Aorta (tissue), 5 donors: ENCODE data around the gene SAMD7. TPM values are rescaled to one million over a fixed set of nuclear protein-coding genes. Genes with fewer than 3 reads are reported as not detected.

Source experiments
- ATAC-seq: fragments of 200-7000 bp; cut with Tn5 transposase; one replicate; pipeline ENCODE4 v1.9.1; 2022; ENCODE audit warnings: moderate library complexity; ENCODE audit not compliant: low FRiP score
- DNase-seq, 2 donors: peaks; one replicate each; pipeline ENCODE4 v3.0.0-alpha.2; 2020
- H3K27ac ChIP-seq, 2 donors: one replicate each; pipeline ENCODE4 v1.5.1; 2013; ENCODE audit warnings: low read length in 2 of 2, mild to moderate bottlenecking in 2 of 2, moderate library complexity in 2 of 2, control low read depth in 1 of 2, inconsistent platforms in 1 of 2, low read depth in 1 of 2
- H3K27me3 ChIP-seq, 2 donors: one replicate each; pipeline ENCODE4 v1.6.1; 2013; ENCODE audit warnings: control low read depth in 1 of 2, low read length in 1 of 2, mild to moderate bottlenecking in 1 of 2, moderate library complexity in 1 of 2; ENCODE audit not compliant: insufficient read depth in 2 of 2, control insufficient read depth in 1 of 2
- H3K36me3 ChIP-seq, 2 donors: one replicate each; pipeline ENCODE4 v1.6.1; 2013; ENCODE audit warnings: control low read depth in 1 of 2, low read length in 1 of 2, mild to moderate bottlenecking in 1 of 2; ENCODE audit not compliant: insufficient read depth in 2 of 2, control insufficient read depth in 1 of 2
- H3K4me1 ChIP-seq, 2 donors: one replicate each; pipeline ENCODE4 v1.6.1; 2013; ENCODE audit warnings: low read length in 2 of 2, control low read depth in 1 of 2, mild to moderate bottlenecking in 1 of 2, moderate library complexity in 1 of 2; ENCODE audit not compliant: insufficient read depth in 2 of 2, control insufficient read depth in 1 of 2
- H3K4me3 ChIP-seq, 2 donors: one replicate each; pipeline ENCODE4 v1.5.1; 2013; ENCODE audit warnings: low read length in 2 of 2, control low read depth in 1 of 2, mild to moderate bottlenecking in 1 of 2
- H3K9me3 ChIP-seq: one replicate; pipeline ENCODE4 v1.6.1; 2013; ENCODE audit warnings: mild to moderate bottlenecking, low read length; ENCODE audit not compliant: control insufficient read depth
- WGBS, 2 donors: extraction: QIAGEN DNeasy Blood & Tissue Kit; methylation state at CpG; one replicate each; pipeline ENCODE4 v1.1.7; 2013; 5-methylcytosine and 5-hydroxymethylcytosine counted together
- intact Hi-C, 2 donors: fragments of 100-400 bp; cut with DNase I; formaldehyde crosslinking; loops; one replicate each; pipeline versions ENCODE4 v1.14.2 to v1.15.0; 2022
- polyA plus RNA-seq, 2 donors: library from polyadenylated mRNA; stranded (reverse); fragments of 200-250 nt; gene quantifications; one replicate each; pipeline ENCODE4 v1.2.3, GENCODE V29; 2013
- total RNA-seq, 2 donors: library from RNA; stranded (reverse); fragmentation: NEBNext Ultra II Directional; extraction: Animal tissue kit (Norgen Biotek cat#: 25700); gene quantifications; one replicate each; pipeline ENCODE4 v1.2.1, GENCODE V29; 2021
- donor health status: healthy with polysubstance abuse.
- donor health status: Bipolar disorder and iron deficiency.
- donor health status: DM: no; HTN: no; CAD: no.
- donor health status: DM: no; HTN: no; CAD: no.
- donor health status: DM: yes; HTN: yes; CAD: no.

The SAMD7 gene
- total and polyA plus RNA-seq, 4 donors = not detected

GRCh38 chr3:169929830-169930519, 18.6 kb downstream of the SAMD7 start:
- H3K9me3 ChIP-seq = no peaks in the 10 kb centered on the region
- DNase-seq = no peak
- H3K4me1 ChIP-seq = no peaks in the 10 kb centered on the region
- intact Hi-C loops = no loop called here
- H3K4me3 ChIP-seq = no peak overlapping the region
- H3K36me3 ChIP-seq = no peaks in the 10 kb centered on the region
- H3K27me3 ChIP-seq = no peaks in the 10 kb centered on the region
- WGBS, 2 donors = 76 to 82% methylated on average over 3 of the region's 3 CpGs
- ATAC-seq = no peak
- H3K27ac ChIP-seq = no peak overlapping the region

GRCh38 chr3:169930843-169931242, 19.5 kb downstream of the SAMD7 start:
- Histone ChIP-seq H3K9me3 (no peaks in the 10 kb centered on the region), H3K4me1 (no peaks in the 10 kb centered on the region), H3K36me3 (no peaks in the 10 kb centered on the region), H3K27ac (no peak overlapping the region), H3K27me3 (no peaks in the 10 kb centered on the region), H3K4me3 (no peak overlapping the region)
- WGBS, 2 donors = 97 to 98% methylated on average over 3 of the region's 3 CpGs
- intact Hi-C loops = no loop called here
- ATAC-seq (no peak), DNase-seq (no peak)

GRCh38 chr3:169931747-169932520, 20.6 kb downstream of the SAMD7 start:
- Histone ChIP-seq H3K27ac (no peak overlapping the region), H3K36me3 (no peaks in the 10 kb centered on the region), H3K27me3 (no peaks in the 10 kb centered on the region), H3K9me3 (no peaks in the 10 kb centered on the region), H3K4me3 (no peak overlapping the region), H3K4me1 (no peaks in the 10 kb centered on the region)
- no peak for ATAC-seq
- WGBS, 2 donors = 81 to 84% methylated on average over 14 of the region's 14 CpGs
- intact Hi-C loops = no loop called here
- DNase-seq = no peak

- Histone ChIP-seq H3K9me3 (peaks cover 2% of the 10 kb centered on the region), H3K36me3 (no peaks in the 10 kb centered on the region), H3K4me3 (no peak overlapping the region), H3K27me3 (no peaks in the 10 kb centered on the region), H3K4me1 (no peaks in the 10 kb centered on the region), H3K27ac (no peak overlapping the region)
- WGBS, 2 donors = 40 to 48% methylated on average over 1 of the region's 1 CpG
- intact Hi-C loops = no loop called here
- DNase-seq (no peak), ATAC-seq (no peak)
These were observed 27.9 kb downstream of the SAMD7 start for GRCh38 chr3:169939320-169939719.

GRCh38 chr3:169939751-169940150, 28.4 kb downstream of the SAMD7 start:
- no peak for DNase-seq
- H3K36me3 ChIP-seq = no peaks in the 10 kb centered on the region
- ATAC-seq = no peak
- peaks cover 2% of the 10 kb centered on the region for H3K9me3 ChIP-seq
- H3K4me1 ChIP-seq = no peaks in the 10 kb centered on the region
- 81 to 84% methylated on average over 5 of the region's 5 CpGs for WGBS, 2 donors
- no peak overlapping the region for H3K4me3 ChIP-seq
- no peak overlapping the region for H3K27ac ChIP-seq
- intact Hi-C loops = no loop called here
- no peaks in the 10 kb centered on the region for H3K27me3 ChIP-seq

GRCh38 chr3:169940470-169941181, 29.3 kb downstream of the SAMD7 start:
- no peaks in the 10 kb centered on the region for H3K4me1 ChIP-seq
- H3K36me3 ChIP-seq = no peaks in the 10 kb centered on the region
- H3K9me3 ChIP-seq = peaks cover 2% of the 10 kb centered on the region
- intact Hi-C loops = no loop called here
- ATAC-seq (no peak), DNase-seq (no peak)
- H3K4me3 ChIP-seq = no peak overlapping the region
- no peaks in the 10 kb centered on the region for H3K27me3 ChIP-seq
- 38 to 43% methylated on average over 6 of the region's 6 CpGs for WGBS, 2 donors
- no peak overlapping the region for H3K27ac ChIP-seq

GRCh38 chr3:169945313-169945712, 33.9 kb downstream of the SAMD7 start:
- intact Hi-C loops = no loop called here
- 62 to 68% methylated on average over 7 of the region's 7 CpGs for WGBS, 2 donors

GRCh38 chr3:169946336-169946735, 35.0 kb downstream of the SAMD7 start:
- WGBS, 2 donors = 64 to 65% methylated on average over 3 of the region's 3 CpGs
- no peak for DNase-seq
- H3K27me3 ChIP-seq = no peaks in the 10 kb centered on the region

More at GRCh38 chr3:169945313-169945712, 33.9 kb downstream of the SAMD7 start:
- ATAC-seq = peak; percentile 54
- Histone ChIP-seq H3K9me3 (peaks cover 2% of the 10 kb centered on the region), H3K27me3 (no peaks in the 10 kb centered on the region), H3K4me1 (no peaks in the 10 kb centered on the region), H3K27ac (no peak overlapping the region), H3K4me3 (no peak overlapping the region), H3K36me3 (no peaks in the 10 kb centered on the region)
- DNase-seq = peak in 1 of 2 donors; percentile 65

More at GRCh38 chr3:169946336-169946735, 35.0 kb downstream of the SAMD7 start:
- Histone ChIP-seq H3K4me3 (no peak overlapping the region), H3K36me3 (no peaks in the 10 kb centered on the region), H3K4me1 (no peaks in the 10 kb centered on the region), H3K9me3 (peaks cover 2% of the 10 kb centered on the region), H3K27ac (no peak overlapping the region)
- intact Hi-C loops = no loop called here
- ATAC-seq = no peak
